H1 (cell line): ENCODE results near the gene EED. TPM values are rescaled to one million over a fixed set of nuclear protein-coding genes. Genes with fewer than 3 reads are reported as not detected.

Experiments used
- CTCF ChIA-PET: fragments of 300-600 bp; sonication (Branson Sonifier 250); formaldehyde crosslinking; loops from one replicate; lab custom pipeline; 2021; ENCODE audit not compliant: partially characterized antibody; lab: Charles Lee
- POLR2A ChIA-PET: fragments of 300-600 bp; sonication (Branson Sonifier 250); formaldehyde crosslinking; loops from one replicate; lab custom pipeline; 2021; ENCODE audit warnings: inconsistent platforms; ENCODE audit not compliant: partially characterized antibody; lab: Charles Lee
- DNase-seq, 2 experiments: peaks; one replicate each; pipeline versions ENCODE4 v3.0.0 to v3.0.0-alpha.2; 2010 to 2022; ENCODE audit warnings: low spot score in 2 of 2, low read depth in 1 of 2, mixed read lengths in 1 of 2
- FAIRE-seq: peaks from 2 replicates; lab custom pipeline; 2011; peaks lifted over from hg19 to GRCh38; lab: Jason Lieb, UNC
- H2AFZ ChIP-seq: 2 replicates; pipeline ENCODE4 v1.8.1; 2012; ENCODE audit warnings: low read length, inconsistent platforms
- H2AK5ac ChIP-seq: 2 replicates; pipeline ENCODE4 v1.6.1; 2013; ENCODE audit warnings: low read depth, low read length
- H2BK120ac ChIP-seq: replicated peaks from 2 replicates; pipeline ENCODE3; 2013; ENCODE audit warnings: low read depth, low read length, inconsistent platforms
- H2BK12ac ChIP-seq: 2 replicates; pipeline ENCODE4 v1.6.1; 2013; ENCODE audit warnings: low read depth, low read length
- H2BK15ac ChIP-seq: 2 replicates; pipeline ENCODE4 v1.6.1; 2013; ENCODE audit warnings: low read length
- H2BK20ac ChIP-seq: 2 replicates; pipeline ENCODE4 v1.6.1; 2013; ENCODE audit warnings: low read length
- H2BK5ac ChIP-seq: 2 replicates; pipeline ENCODE4 v1.6.1; 2013; ENCODE audit warnings: low read depth, low read length
- H3K14ac ChIP-seq: 2 replicates; pipeline ENCODE4 v1.6.1; 2013; ENCODE audit warnings: inconsistent platforms; ENCODE audit not compliant: insufficient read length
- H3K18ac ChIP-seq: 2 replicates; pipeline ENCODE4 v1.6.1; 2013; ENCODE audit warnings: low read length; ENCODE audit errors: extremely low read depth
- H3K23ac ChIP-seq: 2 replicates; pipeline ENCODE4 v1.6.1; 2013; ENCODE audit warnings: inconsistent platforms; ENCODE audit not compliant: insufficient read length
- H3K23me2 ChIP-seq: 2 replicates; pipeline ENCODE4 v1.6.1; 2013; ENCODE audit warnings: low read depth, low read length
- H3K27ac ChIP-seq: 2 replicates; pipeline ENCODE4 v1.6.1; 2011; ENCODE audit warnings: low read depth, low read length, inconsistent platforms
- H3K27me3 ChIP-seq, 4 experiments: replicated peaks in 1 of 4; 1 replicate in 1 of 4; 2 replicates in 3 of 4; pipeline versions ENCODE4 v1.6.1 to v1.8.1; 2011 to 2013; ENCODE audit warnings: low read length in 3 of 4, mild to moderate bottlenecking in 3 of 4, inconsistent platforms in 2 of 4, mixed read lengths in 2 of 4, moderate library complexity in 1 of 4; ENCODE audit not compliant: control insufficient read depth in 3 of 4, insufficient read depth in 3 of 4; ENCODE audit errors: extremely low read depth in 1 of 4
- H3K36me3 ChIP-seq, 4 experiments: 2 replicates each; pipeline versions ENCODE4 v1.6.1 to v1.8.1; 2011 to 2013; ENCODE audit warnings: mild to moderate bottlenecking in 4 of 4, low read length in 3 of 4, moderate library complexity in 2 of 4, control low read depth in 1 of 4, inconsistent platforms in 1 of 4; ENCODE audit not compliant: insufficient read depth in 4 of 4, control insufficient read depth in 2 of 4
- H3K4ac ChIP-seq: replicated peaks from 2 replicates; pipeline ENCODE3; 2013; ENCODE audit warnings: low read length, low read depth, mixed read lengths, inconsistent platforms; ENCODE audit not compliant: insufficient read length
- H3K4me1 ChIP-seq, 4 experiments: replicated peaks in 1 of 4; 1 replicate in 1 of 4; 2 replicates in 3 of 4; pipeline versions ENCODE4 v1.6.1 to v1.8.1; 2011 to 2013; ENCODE audit warnings: low read length in 3 of 4, inconsistent platforms in 2 of 4, mixed read lengths in 1 of 4; ENCODE audit not compliant: insufficient read depth in 4 of 4, control insufficient read depth in 3 of 4
- H3K4me2 ChIP-seq, 2 experiments: 2 replicates each; pipeline versions ENCODE4 v1.6.1 to v1.8.1; 2011 to 2013; ENCODE audit warnings: low read depth in 2 of 2, low read length in 2 of 2, control low read depth in 1 of 2, inconsistent platforms in 1 of 2, mild to moderate bottlenecking in 1 of 2; ENCODE audit not compliant: insufficient read depth in 1 of 2
- H3K4me3 ChIP-seq, 4 experiments: fragments of 200-600, 300-600 bp in 1 of 4; sonication (generic), shearing (Covaris generic), sonication (Bioruptor Twin) in 1 of 4; 2 replicates each; pipeline versions ENCODE4 v1.5.1 to v1.8.1; 2011 to 2016; ENCODE audit warnings: low read length in 4 of 4, low read depth in 3 of 4, control low read depth in 2 of 4, inconsistent platforms in 2 of 4, mild to moderate bottlenecking in 2 of 4, mixed read lengths in 1 of 4, moderate library complexity in 1 of 4; ENCODE audit not compliant: insufficient read depth in 2 of 4; ENCODE audit errors: extremely low read depth in 1 of 4
- H3K56ac ChIP-seq: replicated peaks from 2 replicates; pipeline ENCODE3; 2013; ENCODE audit warnings: low read depth, mild to moderate bottlenecking, mixed read lengths, low read length, inconsistent platforms; ENCODE audit not compliant: insufficient read length
- H3K79me1 ChIP-seq: 2 replicates; pipeline ENCODE4 v1.6.1; 2013; ENCODE audit warnings: low read depth, low read length, control low read depth
- H3K79me2 ChIP-seq, 2 experiments: 2 replicates each; pipeline versions ENCODE4 v1.6.1 to v1.8.1; 2012 to 2013; ENCODE audit warnings: low read length in 2 of 2, mild to moderate bottlenecking in 2 of 2, inconsistent platforms in 1 of 2; ENCODE audit not compliant: insufficient read depth in 2 of 2, control insufficient read depth in 1 of 2
- H3K9ac ChIP-seq, 4 experiments: replicated peaks in 1 of 4; 1 replicate in 1 of 4; 2 replicates in 3 of 4; pipeline versions ENCODE4 v1.6.1 to v1.8.1; 2011 to 2013; ENCODE audit warnings: low read depth in 3 of 4, low read length in 3 of 4, control low read depth in 2 of 4, mild to moderate bottlenecking in 2 of 4, moderate library complexity in 2 of 4, inconsistent platforms in 1 of 4; ENCODE audit errors: extremely low read depth in 1 of 4
- H3K9me3 ChIP-seq, 2 experiments: 2 replicates each; pipeline versions ENCODE4 v1.6.1 to v1.8.1; 2012 to 2013; ENCODE audit warnings: mild to moderate bottlenecking in 2 of 2, moderate library complexity in 2 of 2, control low read depth in 1 of 2, inconsistent platforms in 1 of 2, low read depth in 1 of 2, low read length in 1 of 2, mixed read lengths in 1 of 2; ENCODE audit not compliant: insufficient read depth in 2 of 2
- H4K20me1 ChIP-seq, 2 experiments: replicated peaks in 1 of 2; 2 replicates each; pipeline versions ENCODE3 to v1.8.1; 2011 to 2013; ENCODE audit warnings: inconsistent platforms in 2 of 2, low read length in 2 of 2, mild to moderate bottlenecking in 1 of 2; ENCODE audit not compliant: insufficient read depth in 2 of 2, control insufficient read depth in 1 of 2
- H4K5ac ChIP-seq: 2 replicates; pipeline ENCODE4 v1.6.1; 2013; ENCODE audit warnings: low read length, low read depth, mixed read lengths, inconsistent platforms; ENCODE audit not compliant: insufficient read length
- H4K8ac ChIP-seq: 2 replicates; pipeline ENCODE4 v1.8.0; 2013; ENCODE audit warnings: mild to moderate bottlenecking, moderate library complexity, low read length, inconsistent platforms; ENCODE audit not compliant: insufficient read depth; ENCODE audit errors: extremely low read depth
- H4K91ac ChIP-seq: replicated peaks from 2 replicates; pipeline ENCODE3; 2013; ENCODE audit warnings: low read length, mixed read lengths, inconsistent platforms; ENCODE audit not compliant: insufficient read length
- BCL11A ChIP-seq, 2 experiments: IDR thresholded peaks; one replicate each; pipeline ENCODE4 v1.6.1; 2011; ENCODE audit warnings: low read depth in 2 of 2, low read length in 2 of 2, mild to moderate bottlenecking in 2 of 2
- FOSL1 ChIP-seq: IDR thresholded peaks from 2 replicates; pipeline ENCODE4 v1.6.1; 2011; ENCODE audit warnings: mild to moderate bottlenecking, low read depth, low read length, moderate library complexity; ENCODE audit not compliant: insufficient read depth
- HDAC6 ChIP-seq: IDR thresholded peaks from one replicate; pipeline ENCODE4 v1.7.1; 2012; ENCODE audit warnings: low read depth, mild to moderate bottlenecking, inconsistent platforms, low read length, moderate library complexity
- KDM1A ChIP-seq: fragments of 200-600, 300-600 bp; sonication (generic); IDR thresholded peaks from 2 replicates; pipeline ENCODE4 v1.7.1; 2016; ENCODE audit warnings: mild to moderate bottlenecking, low read length, borderline replicate concordance
- NRF1 ChIP-seq: IDR thresholded peaks from 2 replicates; pipeline ENCODE4 v1.6.1; 2011; ENCODE audit warnings: mild to moderate bottlenecking, low read depth, low read length, improper control_type of control experiment
- POU5F1 ChIP-seq: IDR thresholded peaks from 2 replicates; pipeline ENCODE4 v1.6.1; 2011; ENCODE audit warnings: low read depth, mild to moderate bottlenecking, low read length, moderate library complexity
- SIN3A ChIP-seq, 2 experiments: IDR thresholded peaks in 1 of 2; conservative IDR thresholded peaks in 1 of 2; 2 replicates each; pipeline ENCODE4 v1.6.1; 2011 to 2012; ENCODE audit warnings: low read length in 2 of 2, improper control_type of control experiment in 1 of 2, low read depth in 1 of 2, mild to moderate bottlenecking in 1 of 2
- TBP ChIP-seq: IDR thresholded peaks from 2 replicates; pipeline ENCODE4 v1.6.1; 2011; ENCODE audit warnings: low read depth, low read length, improper control_type of control experiment
- TCF12 ChIP-seq: IDR thresholded peaks from 2 replicates; pipeline ENCODE4 v1.6.1; 2011; ENCODE audit warnings: low read depth, mild to moderate bottlenecking, low read length
- YY1 ChIP-seq: IDR thresholded peaks from 2 replicates; pipeline ENCODE4 v1.6.1; 2011; ENCODE audit warnings: low read depth, mild to moderate bottlenecking, low read length
- polyA plus RNA-seq, 7 experiments: library from polyadenylated mRNA; depleted of rRNA in 3 of 7; stranded (reverse) in 5 of 7; unstranded in 2 of 7; fragments of >200 nt in 5 of 7; fragments of 200-250 nt in 2 of 7; gene quantifications; 1 replicate in 5 of 7; 2 replicates in 1 of 7; 4 replicates in 1 of 7; pipeline versions ENCODE4 v1.2.1 to v1.2.3, GENCODE V29; 2011 to 2013; ENCODE audit warnings: missing spikeins in 2 of 7, mixed read lengths in 2 of 7
- total RNA-seq: library from RNA; stranded (reverse); fragmentation: NEBNext Ultra II Directional; extraction: Animal tissue kit (Norgen Biotek cat#: 25700); gene quantifications from 2 replicates; pipeline ENCODE4 v1.2.1, GENCODE V29; 2021
- TF ChIP-seq, protein P1 (sequence below): IDR thresholded peaks from 2 replicates; pipeline ENCODE4 v1.6.1; 2012; ENCODE audit warnings: inconsistent platforms
- TF ChIP-seq, protein P2 (sequence below): IDR thresholded peaks from 2 replicates; pipeline ENCODE4 v1.6.1; 2012; ENCODE audit warnings: low read length, inconsistent platforms

The EED gene
- total and polyA plus RNA-seq, 2 of the 8 experiments (the other 6 are each of a cell fraction or from before 2014, with no cell fraction given), result 12.6 to 26.9 TPM

DNA sequence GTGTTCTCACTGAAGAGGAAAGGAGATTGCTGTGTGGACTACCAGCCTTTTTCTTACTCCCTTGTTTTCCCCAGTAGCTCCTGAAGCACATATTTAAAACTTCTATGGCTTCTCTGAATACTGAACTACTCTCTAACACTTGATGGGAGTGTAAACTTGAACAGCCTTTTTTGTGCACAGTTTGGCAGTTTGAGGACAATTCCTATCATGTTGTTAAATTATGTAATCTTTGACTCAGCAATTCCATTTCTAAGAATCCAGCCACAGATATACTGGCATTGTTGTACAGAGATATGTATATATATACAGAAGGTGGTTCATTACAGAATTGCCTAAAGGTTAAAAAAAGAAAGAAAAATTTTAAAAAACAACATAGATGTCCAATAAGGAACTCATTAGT is 47.1 kb upstream of the EED start:
- Histone ChIP-seq H2BK15ac (no peak overlapping the region), H3K23me2 (peaks cover 4% of the 10 kb centered on the region; the same call in 1 of the 2 replicates), H2BK120ac (no peak overlapping the region), H4K20me1 (no peaks in the 10 kb centered on the region), H3K79me2 (no peaks in the 10 kb centered on the region), H3K9ac (no peak overlapping the region), H3K79me1 (no peaks in the 10 kb centered on the region), H3K4me1 (no peaks in the 10 kb centered on the region), H2BK20ac (no peak overlapping the region), H2BK12ac (no peak overlapping the region), H3K56ac (no peak overlapping the region), H3K4ac (no peak overlapping the region), H3K18ac (no peak overlapping the region), H3K4me2 (no peak overlapping the region), H2AFZ (no peak overlapping the region), H3K9me3 (no peaks in the 10 kb centered on the region), H4K91ac (no peak overlapping the region), H2BK5ac (no peak overlapping the region), H3K14ac (no peak overlapping the region), H3K36me3 (no peaks in the 10 kb centered on the region), H3K27ac (no peak overlapping the region), H3K27me3 (peaks cover 0 to 2% (median 0%) of the 10 kb centered on the region in 4 experiments; a peak in 3 of 7 replicates), H3K4me3 (no peak overlapping the region), H4K8ac (no peak overlapping the region), H4K5ac (no peak overlapping the region), H3K23ac (no peak overlapping the region), H2AK5ac (no peak overlapping the region)
- DNase-seq, result no peak
- CTCF ChIA-PET, result interaction anchor here (0.6 to 1.3 kb wide), 2 partner anchors 17 to 109 kb away, joined by 3 read pairs; no protein-coding TSS in a partner anchor
- TF ChIP-seq, protein P1, sequence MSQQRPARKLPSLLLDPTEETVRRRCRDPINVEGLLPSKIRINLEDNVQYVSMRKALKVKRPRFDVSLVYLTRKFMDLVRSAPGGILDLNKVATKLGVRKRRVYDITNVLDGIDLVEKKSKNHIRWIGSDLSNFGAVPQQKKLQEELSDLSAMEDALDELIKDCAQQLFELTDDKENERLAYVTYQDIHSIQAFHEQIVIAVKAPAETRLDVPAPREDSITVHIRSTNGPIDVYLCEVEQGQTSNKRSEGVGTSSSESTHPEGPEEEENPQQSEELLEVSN, result no peak
- TF ChIP-seq NRF1, result no peak
- TF ChIP-seq YY1, result no peak
- TF ChIP-seq HDAC6, result no peak
- TF ChIP-seq TBP, result no peak
- no peak for TF ChIP-seq FOSL1
- TF ChIP-seq BCL11A (IDR thresholded peaks at IDR 0.05; ENCODE audit: low read depth in 2 of 2, low read length in 2 of 2), result no peak
- TF ChIP-seq TCF12, result no peak
- TF ChIP-seq SIN3A (conservative IDR thresholded peaks at IDR 0.05 in 1 of 2, IDR thresholded peaks at IDR 0.05 in 1 of 2; ENCODE audit: low read depth in 1 of 2, low read length in 2 of 2), result no peak
- TF ChIP-seq POU5F1, result no peak
- TF ChIP-seq, protein P2, sequence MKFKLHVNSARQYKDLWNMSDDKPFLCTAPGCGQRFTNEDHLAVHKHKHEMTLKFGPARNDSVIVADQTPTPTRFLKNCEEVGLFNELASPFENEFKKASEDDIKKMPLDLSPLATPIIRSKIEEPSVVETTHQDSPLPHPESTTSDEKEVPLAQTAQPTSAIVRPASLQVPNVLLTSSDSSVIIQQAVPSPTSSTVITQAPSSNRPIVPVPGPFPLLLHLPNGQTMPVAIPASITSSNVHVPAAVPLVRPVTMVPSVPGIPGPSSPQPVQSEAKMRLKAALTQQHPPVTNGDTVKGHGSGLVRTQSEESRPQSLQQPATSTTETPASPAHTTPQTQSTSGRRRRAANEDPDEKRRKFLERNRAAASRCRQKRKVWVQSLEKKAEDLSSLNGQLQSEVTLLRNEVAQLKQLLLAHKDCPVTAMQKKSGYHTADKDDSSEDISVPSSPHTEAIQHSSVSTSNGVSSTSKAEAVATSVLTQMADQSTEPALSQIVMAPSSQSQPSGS, result no peak
- TF ChIP-seq KDM1A, result no peak
- no peak for FAIRE-seq
- POLR2A ChIA-PET, result no interaction called here
